ENCODE data around the gene CD46. TPM values are rescaled to one million over a fixed set of nuclear protein-coding genes. Genes with fewer than 3 reads are reported as not detected.
A peak's percentile ranks its signal among the peaks of the same experiment; 100 is the strongest.

CD46 gene
- total and polyA plus RNA-seq, 11 donors: 40.6 to 133 (median 93.9) TPM

- TF ChIP-seq POLR2A (IDR thresholded peaks at IDR 0.05): no peak
- TF ChIP-seq, protein P1, sequence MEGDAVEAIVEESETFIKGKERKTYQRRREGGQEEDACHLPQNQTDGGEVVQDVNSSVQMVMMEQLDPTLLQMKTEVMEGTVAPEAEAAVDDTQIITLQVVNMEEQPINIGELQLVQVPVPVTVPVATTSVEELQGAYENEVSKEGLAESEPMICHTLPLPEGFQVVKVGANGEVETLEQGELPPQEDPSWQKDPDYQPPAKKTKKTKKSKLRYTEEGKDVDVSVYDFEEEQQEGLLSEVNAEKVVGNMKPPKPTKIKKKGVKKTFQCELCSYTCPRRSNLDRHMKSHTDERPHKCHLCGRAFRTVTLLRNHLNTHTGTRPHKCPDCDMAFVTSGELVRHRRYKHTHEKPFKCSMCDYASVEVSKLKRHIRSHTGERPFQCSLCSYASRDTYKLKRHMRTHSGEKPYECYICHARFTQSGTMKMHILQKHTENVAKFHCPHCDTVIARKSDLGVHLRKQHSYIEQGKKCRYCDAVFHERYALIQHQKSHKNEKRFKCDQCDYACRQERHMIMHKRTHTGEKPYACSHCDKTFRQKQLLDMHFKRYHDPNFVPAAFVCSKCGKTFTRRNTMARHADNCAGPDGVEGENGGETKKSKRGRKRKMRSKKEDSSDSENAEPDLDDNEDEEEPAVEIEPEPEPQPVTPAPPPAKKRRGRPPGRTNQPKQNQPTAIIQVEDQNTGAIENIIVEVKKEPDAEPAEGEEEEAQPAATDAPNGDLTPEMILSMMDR (IDR thresholded peaks at IDR 0.05): no peak
- H3K9me3 ChIP-seq: no peaks in the 10 kb centered on the region
- H3K27ac ChIP-seq: peak overlapping the region; percentile 91 to 100 (median 98)
- peak overlapping the region in 9 of 12 donors; percentile 5 to 92 (median 75) for H3K4me3 ChIP-seq
- no peak for ATAC-seq
- no peak for DNase-seq
- peaks cover 0 to 17% (median 6%) of the 10 kb centered on the region in 9 donors for H3K36me3 ChIP-seq
- intact Hi-C loops (cut with DNase I): loop anchor here in 5 of 10 donors (5.0 to 10.0 kb wide), 2 partner anchors 137 to 140 kb away; no protein-coding TSS in a partner anchor
- 87 to 93% (median 88%) methylated on average over 6 of the region's 6 CpGs for WGBS, 4 donors
- H3K4me1 ChIP-seq: peaks cover 7 to 92% (median 74%) of the 10 kb centered on the region in 12 donors
- H3K27me3 ChIP-seq: no peaks in the 10 kb centered on the region
Measured at GRCh38 chr1:207824691-207825408, 73.0 kb downstream of the CD46 start.

- intact Hi-C loops (cut with DNase I): loop anchor here in 5 of 10 donors (5.0 to 10.0 kb wide), 2 partner anchors 137 to 139 kb away; no protein-coding TSS in a partner anchor
- H3K4me3 ChIP-seq: peak overlapping the region in 9 of 12 donors; percentile 24 to 47 (median 30)
- WGBS, 4 donors: 55 to 80% (median 66%) methylated on average over 2 of the region's 2 CpGs
- peak overlapping the region; percentile 87 to 100 (median 97) for H3K27ac ChIP-seq
- TF ChIP-seq POLR2A (IDR thresholded peaks at IDR 0.05): no peak
- TF ChIP-seq, protein P1 (IDR thresholded peaks at IDR 0.05): no peak
- H3K9me3 ChIP-seq: no peaks in the 10 kb centered on the region
- ATAC-seq: no peak
- H3K36me3 ChIP-seq: peaks cover 0 to 12% (median 2%) of the 10 kb centered on the region in 9 donors
- no peak for DNase-seq
- peaks cover 7 to 91% (median 70%) of the 10 kb centered on the region in 12 donors for H3K4me1 ChIP-seq
- no peaks in the 10 kb centered on the region for H3K27me3 ChIP-seq
Measured at GRCh38 chr1:207825409-207825695, 73.5 kb downstream of the CD46 start.

- ATAC-seq (peak; percentile 1 to 15 (median 3)), DNase-seq (peak; percentile 79 to 84 (median 81))
- TF ChIP-seq POLR2A (IDR thresholded peaks at IDR 0.05): peak in 1 of 2 donors; percentile 30
- TF ChIP-seq, protein P1 (IDR thresholded peaks at IDR 0.05): no peak
- Histone ChIP-seq H3K9me3 (no peaks in the 10 kb centered on the region), H3K4me3 (peak overlapping the region in 10 of 12 donors; percentile 0 to 47 (median 30)), H3K27me3 (no peaks in the 10 kb centered on the region), H3K36me3 (peaks cover 0 to 7% (median 0%) of the 10 kb centered on the region in 9 donors), H3K4me1 (peaks cover 7 to 91% (median 70%) of the 10 kb centered on the region in 12 donors), H3K27ac (peak overlapping the region; percentile 87 to 100 (median 97))
- WGBS, 4 donors: 47 to 60% (median 51%) methylated on average over 18 of the region's 18 CpGs
- intact Hi-C loops (cut with DNase I): loop anchor here in 5 of 10 donors (5.0 to 10.0 kb wide), 2 partner anchors 136 to 139 kb away; no protein-coding TSS in a partner anchor
Measured at GRCh38 chr1:207825719-207826556, 74.1 kb downstream of the CD46 start.

Data from heart left ventricle (tissue), 16 donors.